GM13976 (cell line): Measurements from ENCODE around the gene ITPK1.

Source experiments
- DNase-seq: peaks from one replicate; pipeline ENCODE4 v3.0.0; 2012; ENCODE audit warnings: low spot score
- CTCF ChIP-seq: IDR thresholded peaks from 2 replicates; pipeline ENCODE4 v1.5.1; 2012; ENCODE audit warnings: borderline replicate concordance, mild to moderate bottlenecking; ENCODE audit not compliant: insufficient read depth; ENCODE audit errors: extremely low read depth, missing control alignments, control extremely low read depth
- in situ Hi-C: fragments of 300-500 bp; cut with MboI; formaldehyde crosslinking; loops from one replicate; pipeline ENCODE4 v1.12.0; 2022; ENCODE audit warnings: low sequenced_read_pairs, mixed read lengths, inconsistent platforms; ENCODE audit not compliant: unreplicated experiment

ITPK1 gene

GRCh38 chr14:93027810-93028723 is 87.7 kb downstream of the ITPK1 start:
- DNase-seq = no peak
- in situ Hi-C loops = no loop called here
- TF ChIP-seq CTCF = no peak

GRCh38 chr14:93026339-93026738 is 89.4 kb downstream of the ITPK1 start:
- no peak for TF ChIP-seq CTCF
- no peak for DNase-seq
- in situ Hi-C loops = no loop called here

- in situ Hi-C loops = no loop called here
- no peak for DNase-seq
- no peak for TF ChIP-seq CTCF
These were observed 90.7 kb downstream of the ITPK1 start for GRCh38 chr14:93025055-93025454.

GRCh38 chr14:93024493-93024892 is 91.2 kb downstream of the ITPK1 start:
- no peak for TF ChIP-seq CTCF
- DNase-seq = no peak
- in situ Hi-C loops = no loop called here

GRCh38 chr14:93023802-93024434 is 91.8 kb downstream of the ITPK1 start:
- DNase-seq = no peak
- in situ Hi-C loops = no loop called here
- no peak for TF ChIP-seq CTCF

GRCh38 chr14:93023039-93023438 is 92.7 kb downstream of the ITPK1 start:
- in situ Hi-C loops = no loop called here
- TF ChIP-seq CTCF = no peak
- DNase-seq = no peak

GRCh38 chr14:93019970-93020369 is 95.8 kb downstream of the ITPK1 start:
- TF ChIP-seq CTCF = no peak
- no peak for DNase-seq
- in situ Hi-C loops = no loop called here
